ENCODE measurements around the gene AKT2. TPM values are rescaled to one million over a fixed set of nuclear protein-coding genes. Genes with fewer than 3 reads are reported as not detected.
A peak's percentile ranks its signal among the peaks of the same experiment; 100 is the strongest.

The AKT2 gene
- total RNA-seq, 1 donor from 2014 or later, result 105 TPM

- no peak overlapping the region for H3K4me3 ChIP-seq
- TF ChIP-seq POLR2A (IDR thresholded peaks at IDR 0.05) (no peak), POLR2AphosphoS5 (IDR thresholded peaks at IDR 0.05; ENCODE audit: insufficient read depth in 1 of 2, low read depth in 1 of 2) (no peak)
- no peak for DNase-seq (ENCODE audit: extremely low spot score in 2 of 2)
- H3K4me1 ChIP-seq, result no peaks in the 10 kb centered on the region
- H3K27me3 ChIP-seq, result no peaks in the 10 kb centered on the region
- no peak overlapping the region for H3K27ac ChIP-seq
- intact Hi-C loops (cut with DNase I), result no loop called here
- peaks cover 0 to 21% of the 10 kb centered on the region in 2 donors for H3K36me3 ChIP-seq
- no peaks in the 10 kb centered on the region for H3K9me3 ChIP-seq
Measured at GRCh38 chr19:40200341-40201099, 84.6 kb downstream of the AKT2 start.

GRCh38 chr19:40198272-40198990 is 86.7 kb downstream of the AKT2 start:
- Histone ChIP-seq H3K4me1 (peaks cover 7% of the 10 kb centered on the region), H3K27me3 (no peaks in the 10 kb centered on the region), H3K9me3 (no peaks in the 10 kb centered on the region), H3K4me3 (no peak overlapping the region), H3K27ac (no peak overlapping the region), H3K36me3 (peaks cover 0 to 10% of the 10 kb centered on the region in 2 donors)
- no peak for TF ChIP-seq POLR2A (IDR thresholded peaks at IDR 0.05)
- no peak for TF ChIP-seq CTCF (IDR thresholded peaks at IDR 0.05)
- TF ChIP-seq POLR2AphosphoS5 (IDR thresholded peaks at IDR 0.05; ENCODE audit: insufficient read depth in 1 of 2, low read depth in 1 of 2), result no peak
- intact Hi-C loops (cut with DNase I), result no loop called here
- DNase-seq (ENCODE audit: extremely low spot score in 2 of 2), result no peak

GRCh38 chr19:40193587-40193849 is 91.6 kb downstream of the AKT2 start:
- Histone ChIP-seq H3K4me1 (peaks cover 25% of the 10 kb centered on the region), H3K27ac (no peak overlapping the region), H3K36me3 (peaks cover 0 to 3% of the 10 kb centered on the region in 2 donors), H3K9me3 (no peaks in the 10 kb centered on the region), H3K27me3 (no peaks in the 10 kb centered on the region), H3K4me3 (no peak overlapping the region)
- DNase-seq (ENCODE audit: extremely low spot score in 2 of 2), result no peak
- intact Hi-C loops (cut with DNase I), result no loop called here
- TF ChIP-seq POLR2AphosphoS5 (IDR thresholded peaks at IDR 0.05; ENCODE audit: insufficient read depth in 1 of 2, low read depth in 1 of 2), result no peak
- no peak for TF ChIP-seq POLR2A (IDR thresholded peaks at IDR 0.05)
- no peak for TF ChIP-seq CTCF (IDR thresholded peaks at IDR 0.05)

- no peaks in the 10 kb centered on the region for H3K36me3 ChIP-seq
- H3K4me3 ChIP-seq, result peak overlapping the region; percentile 66 to 96
- TF ChIP-seq CTCF (IDR thresholded peaks at IDR 0.05) (no peak), POLR2AphosphoS5 (IDR thresholded peaks at IDR 0.05; ENCODE audit: insufficient read depth in 1 of 2, low read depth in 1 of 2) (no peak), POLR2A (IDR thresholded peaks at IDR 0.05) (no peak)
- intact Hi-C loops (cut with DNase I), result no loop called here
- no peaks in the 10 kb centered on the region for H3K9me3 ChIP-seq
- no peak overlapping the region for H3K27ac ChIP-seq
- no peak for DNase-seq (ENCODE audit: extremely low spot score in 2 of 2)
- H3K27me3 ChIP-seq, result no peaks in the 10 kb centered on the region
- peaks cover 25% of the 10 kb centered on the region for H3K4me1 ChIP-seq
Measured at GRCh38 chr19:40192758-40193586, 92.2 kb downstream of the AKT2 start.

- Histone ChIP-seq H3K9me3 (no peaks in the 10 kb centered on the region), H3K4me1 (peaks cover 25% of the 10 kb centered on the region), H3K27ac (peak overlapping the region; percentile 93), H3K4me3 (peak overlapping the region; percentile 66 to 96), H3K27me3 (no peaks in the 10 kb centered on the region), H3K36me3 (no peaks in the 10 kb centered on the region)
- DNase-seq (ENCODE audit: extremely low spot score in 2 of 2), result no peak
- TF ChIP-seq POLR2AphosphoS5 (IDR thresholded peaks at IDR 0.05; ENCODE audit: insufficient read depth in 1 of 2, low read depth in 1 of 2), result peak in 1 of 2 donors; percentile 21
- no peak for TF ChIP-seq POLR2A (IDR thresholded peaks at IDR 0.05)
- intact Hi-C loops (cut with DNase I), result no loop called here
Measured at GRCh38 chr19:40191836-40192646, 93.1 kb downstream of the AKT2 start.

Data from vagina (tissue), 2 donors.